Germinal center (tissue), 1 donor: ENCODE results near the gene SCAF11.
"Not testable (repeated sequence)": the region's sequence is repeated elsewhere in the genome, so short reads cannot be mapped to it uniquely, and the experiment has no call there.

Source experiments
- DNase-seq: peaks from one replicate; pipeline ENCODE4 v3.0.0; 2012; ENCODE audit warnings: mixed read lengths, low spot score

Gene SCAF11

DNA sequence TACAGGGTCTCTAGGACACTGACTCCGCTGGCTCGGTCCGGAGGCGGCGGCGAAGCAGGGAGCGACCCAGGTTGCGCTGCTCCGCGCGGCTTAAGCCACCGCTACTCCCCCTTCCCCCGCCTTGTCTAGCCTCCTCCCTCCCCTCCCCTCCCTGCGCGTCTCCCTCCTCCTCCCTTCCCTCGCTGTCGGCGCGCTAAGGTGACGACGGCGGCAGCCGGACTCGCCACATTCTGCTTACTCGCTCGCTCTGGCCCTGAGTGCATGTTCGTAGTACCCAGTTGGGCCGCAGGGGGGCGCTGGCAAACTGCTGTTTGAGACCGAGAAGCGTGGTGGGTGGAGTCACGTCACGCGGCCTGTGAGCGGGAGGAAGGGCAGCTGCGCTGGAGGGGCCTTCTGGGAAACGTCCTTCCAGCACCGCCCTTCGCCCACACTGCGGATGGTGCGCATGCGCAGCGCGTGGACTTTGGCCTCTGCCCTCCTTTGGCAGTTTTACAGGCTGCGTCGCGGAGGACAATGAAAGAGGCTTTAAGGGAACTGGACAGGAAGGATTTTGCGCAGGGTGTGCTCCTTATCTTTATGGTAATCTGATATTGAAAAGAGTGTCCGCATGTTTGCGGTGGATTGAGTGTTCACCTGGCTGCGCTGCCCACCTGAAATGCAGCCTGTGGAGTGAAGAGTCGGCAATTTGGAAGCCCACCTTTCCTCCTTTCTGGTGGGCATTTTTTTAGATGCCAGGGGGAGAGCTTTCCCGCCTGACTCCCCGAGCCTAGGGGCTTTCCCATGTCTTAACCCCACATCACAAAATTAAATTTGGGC lies at the start of gene SCAF11:
Gene SCAF11 (minus strand): TSS at position 107 of the 816 bp plus-strand sequence. CDS start 26,407 bp downstream, outside the sequence.
- peak; percentile 96 for DNase-seq

DNA sequence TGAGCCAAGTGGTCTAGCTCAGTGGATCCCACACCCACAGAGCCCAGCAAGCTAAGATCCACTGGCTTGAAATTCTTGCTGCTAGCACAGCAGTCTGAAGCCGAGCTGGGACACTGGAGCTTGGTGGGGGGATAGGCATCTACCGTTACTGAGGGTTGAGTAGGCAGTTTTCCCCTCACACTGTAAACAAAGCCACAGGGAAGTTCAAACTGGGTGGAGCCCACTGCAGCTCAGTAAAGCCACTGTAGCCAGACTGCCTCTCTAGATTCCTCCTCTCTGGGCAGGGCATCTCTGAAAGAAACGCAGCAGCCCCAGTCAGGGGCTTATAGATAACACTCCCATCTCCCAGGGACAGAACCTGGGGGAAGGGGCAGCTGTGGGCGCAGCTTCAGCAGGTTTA lies 46.7 kb upstream of the SCAF11 start:
- not testable (repeated sequence) for DNase-seq

DNA sequence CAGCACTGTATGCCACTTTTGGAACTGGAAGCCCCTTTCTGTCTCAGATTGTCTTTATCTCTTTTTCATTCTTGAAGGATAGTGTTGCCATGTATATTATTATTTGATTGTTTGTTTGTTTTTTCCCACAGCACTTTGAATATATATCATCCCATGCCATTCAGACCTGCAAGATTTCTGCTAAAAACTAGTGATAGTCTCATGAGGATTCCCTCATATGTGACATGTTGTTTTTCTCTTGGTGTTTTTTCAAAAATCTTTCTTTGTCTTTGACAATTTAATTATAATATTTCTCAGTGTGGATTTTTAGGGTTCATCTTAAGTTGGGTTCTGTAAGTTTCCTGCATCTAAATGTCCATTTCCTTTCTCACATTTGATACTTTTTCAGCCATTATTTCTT lies 36.8 kb upstream of the SCAF11 start:
- DNase-seq: no peak

- DNase-seq: no peak
These were observed 33.7 kb upstream of the SCAF11 start for GRCh38 chr12:46024099-46024498.

GRCh38 chr12:46020768-46021167 lies 30.4 kb upstream of the SCAF11 start:
- DNase-seq: no peak

- DNase-seq: not testable (repeated sequence)
These were observed 28.3 kb upstream of the SCAF11 start for GRCh38 chr12:46018712-46019111.

DNA sequence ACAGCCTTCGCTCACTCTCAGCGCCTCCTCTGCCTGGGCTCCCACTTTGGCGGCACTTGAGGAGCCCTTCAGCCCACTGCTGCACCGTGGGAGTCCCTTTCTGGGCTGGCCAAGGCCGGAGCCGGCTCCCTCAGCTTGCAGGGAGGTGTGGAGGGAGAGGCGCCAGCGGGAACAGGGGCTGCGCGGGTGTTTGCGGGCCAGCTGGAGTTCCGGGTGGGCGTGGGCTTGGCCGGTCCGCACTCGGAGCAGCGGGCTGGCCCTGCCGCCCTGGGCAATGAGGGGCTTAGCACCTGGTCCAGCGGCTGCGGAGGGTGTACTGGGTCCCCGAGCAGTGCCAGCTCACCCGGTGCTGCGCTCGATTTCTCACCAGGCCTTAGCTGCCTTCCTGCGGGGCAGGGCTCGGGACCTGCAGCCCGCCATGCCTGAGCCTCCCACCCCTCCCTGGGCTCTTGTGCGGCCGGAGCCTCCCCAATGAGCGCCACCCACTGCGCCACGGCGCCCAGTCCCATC lies 27.5 kb upstream of the SCAF11 start:
- DNase-seq: not testable (repeated sequence)

GRCh38 chr12:46005823-46006222 lies 15.4 kb upstream of the SCAF11 start:
- DNase-seq: no peak

DNA sequence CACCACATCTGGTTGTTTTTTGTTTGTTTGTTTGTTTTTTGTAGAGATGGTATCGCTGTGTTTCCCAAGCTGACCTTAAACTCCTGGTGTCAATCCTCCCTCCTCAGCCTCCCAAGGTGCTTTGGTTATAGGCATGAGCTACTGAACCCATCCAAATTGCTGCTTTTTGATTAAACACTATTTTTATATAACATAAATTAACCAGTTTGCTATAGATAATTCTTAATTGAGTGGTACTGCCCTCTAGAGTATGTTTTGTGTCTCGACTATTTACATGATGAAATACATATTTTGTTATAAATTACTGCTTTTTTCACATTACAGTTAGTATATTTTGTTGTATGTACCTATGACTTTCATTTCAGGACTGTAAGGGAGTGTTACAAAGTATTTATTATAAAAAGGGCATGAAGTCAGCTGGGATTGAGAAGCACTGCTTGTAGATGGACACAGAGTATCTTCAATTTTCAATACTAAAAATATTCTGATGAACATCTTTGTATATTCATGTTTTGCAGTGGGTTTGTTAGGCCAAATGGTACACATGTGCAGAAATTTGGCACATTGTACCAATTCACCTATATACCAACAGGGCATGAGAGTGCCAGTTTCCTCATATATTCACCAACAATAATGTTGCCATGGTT lies 14.9 kb upstream of the SCAF11 start:
- DNase-seq: peak; percentile 16

- no peak for DNase-seq
These were observed 14.3 kb upstream of the SCAF11 start for GRCh38 chr12:46004715-46005114.

GRCh38 chr12:46000076-46000475 lies 9.7 kb upstream of the SCAF11 start:
- DNase-seq: not testable (repeated sequence)

DNA sequence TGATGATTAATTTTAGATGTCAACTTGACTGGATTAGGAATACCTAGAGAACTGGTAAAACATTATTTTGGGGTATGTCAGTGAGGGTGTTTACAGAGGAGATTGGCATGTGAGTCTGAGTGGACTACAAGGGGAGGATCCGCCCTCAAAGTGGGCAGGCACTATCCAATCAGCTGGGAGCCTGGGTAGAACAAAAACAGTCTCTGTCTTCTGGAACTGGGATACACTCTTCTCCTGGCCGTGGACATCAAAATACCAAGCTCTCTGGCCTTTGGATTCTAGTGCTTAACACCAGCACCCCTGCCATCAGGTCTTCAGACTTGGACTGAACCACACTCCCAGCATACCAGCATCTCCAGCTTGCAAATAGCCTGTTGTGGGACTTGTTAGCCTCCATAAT lies 4.4 kb upstream of the SCAF11 start:
- no peak for DNase-seq

DNA sequence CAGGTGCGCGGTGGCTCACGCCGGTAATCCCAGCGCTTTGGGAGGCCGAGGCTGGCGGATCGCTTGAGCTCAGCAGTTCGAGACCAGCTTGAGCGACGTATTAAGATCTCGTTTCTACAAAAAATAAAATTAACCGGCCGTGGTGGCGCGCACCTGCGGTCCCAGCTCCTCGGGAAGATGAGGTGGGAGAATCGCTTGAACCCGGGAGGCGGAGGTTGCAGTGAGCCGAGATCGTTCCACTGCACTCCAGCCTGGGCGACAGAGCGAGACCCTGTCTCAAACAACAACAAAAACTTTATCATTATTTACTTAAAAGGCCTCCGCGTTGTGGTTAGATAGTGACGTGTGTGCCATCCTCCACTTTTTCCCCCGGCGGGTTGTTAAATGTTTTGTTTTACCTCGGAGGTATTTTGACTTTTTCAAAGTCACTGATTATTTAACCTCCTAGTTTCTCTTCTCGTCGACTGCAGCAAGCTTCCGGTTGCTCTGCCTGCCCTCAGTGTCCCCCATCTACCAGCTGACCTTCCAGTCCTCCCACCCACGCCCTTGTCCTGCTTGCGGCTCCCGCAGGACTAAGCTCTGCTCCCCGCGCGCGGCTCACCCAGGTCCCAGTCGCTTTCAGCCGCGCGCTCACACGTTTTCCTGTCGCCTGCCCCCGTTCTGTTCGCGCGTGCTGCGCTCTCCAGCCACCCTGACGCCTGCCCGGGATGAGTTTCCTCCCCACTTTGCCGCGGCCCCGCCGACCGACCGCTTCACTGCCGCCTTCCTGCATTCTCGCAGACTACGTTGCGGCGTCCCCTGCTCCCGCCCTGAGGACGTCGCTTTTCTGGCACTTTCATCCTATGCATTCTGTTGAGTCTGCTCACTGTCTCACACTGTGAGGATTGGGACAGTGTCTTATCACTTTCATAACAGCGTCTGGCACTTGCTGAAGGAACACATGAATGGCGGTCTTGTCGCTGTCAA lies 1.2 kb upstream of the SCAF11 start:
- DNase-seq: peak; percentile 65

- peak; percentile 38 for DNase-seq
These were observed 480 bp downstream of the SCAF11 start for GRCh38 chr12:45989721-45990467.

DNA sequence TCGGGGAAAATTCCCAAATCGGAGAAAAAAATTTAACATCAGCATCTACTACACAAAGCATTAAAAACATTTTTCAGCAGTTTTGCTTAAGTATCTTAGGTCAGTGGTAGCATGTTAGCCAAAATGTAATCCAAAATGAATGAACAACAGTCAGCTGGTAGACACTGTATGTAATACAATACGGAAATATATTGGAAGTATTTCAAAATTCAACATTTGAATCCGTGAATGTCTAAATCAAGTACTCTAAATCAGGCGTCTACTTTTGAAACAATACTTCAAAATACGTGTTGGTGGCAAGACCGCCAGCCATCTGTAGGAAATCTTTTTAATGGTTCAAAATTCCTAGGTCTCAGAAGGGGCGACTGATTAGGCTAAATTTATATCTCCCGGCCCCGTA lies 1.1 kb downstream of the SCAF11 start:
- no peak for DNase-seq

GRCh38 chr12:45988264-45988663 lies 2.1 kb downstream of the SCAF11 start:
- DNase-seq: no peak

GRCh38 chr12:45987340-45987727 lies 3.0 kb downstream of the SCAF11 start:
- DNase-seq: no peak

GRCh38 chr12:45986641-45987339 lies 3.6 kb downstream of the SCAF11 start:
- DNase-seq: no peak

DNA sequence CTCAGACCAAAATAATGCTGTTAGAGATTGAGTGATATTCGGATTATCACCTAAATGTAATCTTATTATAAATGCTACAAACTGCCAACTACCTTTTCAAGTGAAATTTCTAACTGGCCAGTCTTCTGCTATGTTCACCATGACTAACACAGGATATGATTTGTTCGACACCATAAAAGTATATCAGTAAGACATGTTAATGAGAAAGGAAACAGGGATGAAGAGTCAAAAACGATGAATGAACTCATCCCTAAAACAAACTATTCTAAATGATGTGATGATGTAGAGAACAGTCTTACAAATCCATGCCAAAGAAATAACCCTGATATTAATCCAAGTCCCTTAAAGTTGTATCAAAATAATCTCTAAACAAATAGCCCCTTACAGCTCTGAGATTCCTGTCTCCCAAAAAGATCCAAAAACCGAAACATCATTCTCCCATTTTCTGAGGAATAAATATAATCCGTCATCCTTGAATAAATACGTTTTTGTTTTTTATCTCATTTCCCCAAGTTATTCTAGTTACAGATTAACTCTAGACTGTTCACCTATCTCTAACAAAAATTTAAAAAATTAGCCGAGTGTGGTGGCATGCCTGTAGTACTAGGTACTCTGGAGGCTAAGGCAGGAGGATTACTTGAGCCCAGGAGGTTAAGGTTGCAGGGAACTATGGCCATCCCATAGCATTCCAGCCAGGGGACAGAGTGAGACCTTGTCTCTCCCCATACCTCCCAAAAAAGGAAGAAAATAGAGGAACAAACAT lies 9.1 kb downstream of the SCAF11 start:
- DNase-seq: no peak

DNA sequence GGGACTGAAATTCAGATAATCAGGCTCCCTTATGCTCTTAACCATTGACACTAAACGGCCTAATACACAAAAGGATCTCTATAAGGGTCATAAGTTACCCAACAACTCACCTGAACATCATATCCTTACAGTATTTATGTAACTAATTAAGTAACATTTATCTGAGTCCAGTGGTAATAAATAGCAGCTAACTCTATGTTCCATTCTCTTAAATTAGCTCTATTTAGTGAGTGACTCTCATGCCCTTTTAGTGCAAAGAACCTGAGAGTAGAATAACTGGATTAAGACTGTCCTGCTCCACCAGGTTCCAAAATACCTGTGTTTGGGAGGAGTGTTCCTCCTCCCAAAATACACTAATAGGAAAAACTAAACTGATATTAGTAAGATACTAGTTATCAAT lies 9.8 kb downstream of the SCAF11 start:
- DNase-seq: no peak
